GM12801 (cell line): ENCODE results near the gene LAMB4.

Experiments
- TF ChIP-seq, protein P1 (sequence below): IDR thresholded peaks from one replicate; pipeline ENCODE4 v1.5.1; 2011; ENCODE audit warnings: control low read depth; ENCODE audit not compliant: insufficient read length; ENCODE audit errors: extremely low read depth

Gene LAMB4

DNA sequence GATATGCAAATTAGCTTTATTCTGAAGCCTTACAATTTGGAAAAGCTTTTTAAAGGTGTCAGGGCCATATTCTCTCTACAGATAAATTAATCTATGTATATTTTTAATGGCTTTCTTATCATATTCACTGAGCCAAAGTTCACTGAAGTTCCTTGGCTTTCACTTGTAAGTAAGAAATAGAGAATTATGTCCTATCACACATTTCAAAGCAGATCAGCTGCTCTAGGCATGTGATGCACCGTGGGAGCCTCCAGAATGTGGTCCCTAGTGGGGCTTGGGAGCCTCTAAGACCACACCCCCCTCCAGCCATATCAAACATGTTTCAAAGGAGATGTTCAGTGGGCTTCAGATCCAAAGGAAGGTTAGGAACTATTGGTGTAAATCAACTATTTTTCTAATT is 51.5 kb downstream of the LAMB4 start:
- TF ChIP-seq, protein P1, sequence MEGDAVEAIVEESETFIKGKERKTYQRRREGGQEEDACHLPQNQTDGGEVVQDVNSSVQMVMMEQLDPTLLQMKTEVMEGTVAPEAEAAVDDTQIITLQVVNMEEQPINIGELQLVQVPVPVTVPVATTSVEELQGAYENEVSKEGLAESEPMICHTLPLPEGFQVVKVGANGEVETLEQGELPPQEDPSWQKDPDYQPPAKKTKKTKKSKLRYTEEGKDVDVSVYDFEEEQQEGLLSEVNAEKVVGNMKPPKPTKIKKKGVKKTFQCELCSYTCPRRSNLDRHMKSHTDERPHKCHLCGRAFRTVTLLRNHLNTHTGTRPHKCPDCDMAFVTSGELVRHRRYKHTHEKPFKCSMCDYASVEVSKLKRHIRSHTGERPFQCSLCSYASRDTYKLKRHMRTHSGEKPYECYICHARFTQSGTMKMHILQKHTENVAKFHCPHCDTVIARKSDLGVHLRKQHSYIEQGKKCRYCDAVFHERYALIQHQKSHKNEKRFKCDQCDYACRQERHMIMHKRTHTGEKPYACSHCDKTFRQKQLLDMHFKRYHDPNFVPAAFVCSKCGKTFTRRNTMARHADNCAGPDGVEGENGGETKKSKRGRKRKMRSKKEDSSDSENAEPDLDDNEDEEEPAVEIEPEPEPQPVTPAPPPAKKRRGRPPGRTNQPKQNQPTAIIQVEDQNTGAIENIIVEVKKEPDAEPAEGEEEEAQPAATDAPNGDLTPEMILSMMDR: no peak

DNA sequence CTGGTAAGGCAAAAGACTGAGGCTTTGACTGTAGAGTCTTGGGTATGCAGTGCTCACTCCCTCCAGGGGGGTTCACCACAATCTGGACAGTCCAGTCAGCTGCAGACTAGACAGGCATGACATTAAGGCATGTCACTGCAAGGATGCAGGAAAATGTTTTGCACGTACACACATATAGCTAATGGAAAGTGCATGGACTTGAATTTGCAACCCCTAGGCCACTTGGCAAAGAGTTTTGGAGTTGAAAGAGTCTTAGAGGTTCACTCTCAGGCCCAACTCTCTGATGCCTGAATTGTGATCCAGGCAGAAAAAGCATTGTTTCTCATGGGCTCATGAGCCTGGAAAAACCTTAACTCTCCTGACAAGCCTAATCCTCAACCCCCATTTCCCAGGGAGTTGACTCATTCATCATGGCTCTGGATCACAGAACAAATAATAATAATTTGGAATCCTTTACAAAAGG is 51.9 kb downstream of the LAMB4 start:
- TF ChIP-seq, protein P1: no peak

DNA sequence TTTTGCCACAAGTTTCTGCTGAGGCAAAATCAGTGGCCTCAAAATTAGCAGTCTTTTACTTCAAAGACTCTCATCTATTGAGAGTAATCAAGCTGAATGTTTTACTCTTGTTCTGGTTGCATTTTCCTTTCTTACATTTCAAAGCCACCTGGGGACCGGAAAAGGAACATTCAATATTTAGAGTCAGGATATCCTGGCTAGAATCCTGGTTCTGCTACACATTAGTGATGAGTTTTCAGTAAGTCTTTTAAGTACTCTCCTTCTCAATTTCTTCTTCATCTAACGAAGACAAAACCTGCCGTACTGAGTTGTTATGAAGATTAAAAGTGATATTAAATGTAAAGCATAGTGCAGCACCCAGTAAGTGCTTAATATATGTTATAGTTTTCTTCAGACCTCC is 52.5 kb downstream of the LAMB4 start:
- TF ChIP-seq, protein P1: no peak

DNA sequence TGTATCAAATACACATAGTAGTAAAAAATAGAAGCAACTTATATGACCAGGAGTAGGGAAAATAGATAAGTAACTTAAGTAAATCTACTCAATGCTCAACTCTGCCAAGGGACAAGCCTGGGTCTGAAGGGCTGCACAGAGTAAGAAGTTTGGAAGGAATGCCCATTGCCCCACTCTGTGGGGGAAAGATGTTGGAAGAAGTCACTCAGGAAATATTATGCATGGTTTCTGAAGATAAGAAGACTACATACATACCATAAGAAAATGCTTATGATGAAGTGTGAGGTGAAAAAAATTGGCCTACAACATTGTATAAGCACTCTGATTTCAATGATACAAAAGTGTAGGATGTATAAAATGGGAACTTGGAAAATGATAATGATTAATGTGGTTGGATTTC is 54.0 kb downstream of the LAMB4 start:
- TF ChIP-seq, protein P1: no peak

DNA sequence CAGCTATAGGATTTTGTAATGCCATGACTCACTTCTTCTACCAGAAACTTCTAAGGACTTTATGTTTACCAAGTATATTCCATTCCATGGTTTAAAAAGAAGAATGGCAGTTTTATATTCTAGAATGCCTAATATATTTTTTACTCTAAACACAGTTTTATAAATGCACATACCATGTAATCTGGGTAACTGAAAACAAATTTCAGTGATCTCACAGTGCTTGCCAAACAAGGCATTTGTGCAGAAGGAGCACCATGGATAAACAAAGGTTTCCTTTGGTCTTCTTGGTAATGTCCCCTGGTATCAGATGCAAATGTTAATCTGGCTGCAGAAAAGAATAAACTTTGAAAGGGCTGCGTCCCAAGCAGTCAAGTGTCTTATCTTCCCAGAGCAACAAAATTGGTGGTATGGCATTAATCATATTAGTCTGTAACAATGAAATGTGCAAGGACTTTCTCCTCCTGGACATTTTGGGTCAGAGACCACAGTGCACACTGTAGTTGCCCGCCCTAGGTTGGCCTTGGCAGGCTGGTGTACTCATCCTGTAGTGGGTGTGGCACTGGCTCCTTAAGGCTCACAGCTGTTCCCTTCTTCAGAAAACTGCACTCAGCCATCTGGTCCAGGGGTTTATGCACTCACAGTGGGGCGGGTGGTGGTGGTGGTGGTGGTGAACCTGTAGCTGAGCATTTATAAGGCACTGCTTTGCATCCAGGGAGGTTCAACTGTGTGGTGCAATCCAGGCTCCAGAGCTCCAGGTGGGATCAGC is 56.7 kb downstream of the LAMB4 start:
- TF ChIP-seq, protein P1: no peak

DNA sequence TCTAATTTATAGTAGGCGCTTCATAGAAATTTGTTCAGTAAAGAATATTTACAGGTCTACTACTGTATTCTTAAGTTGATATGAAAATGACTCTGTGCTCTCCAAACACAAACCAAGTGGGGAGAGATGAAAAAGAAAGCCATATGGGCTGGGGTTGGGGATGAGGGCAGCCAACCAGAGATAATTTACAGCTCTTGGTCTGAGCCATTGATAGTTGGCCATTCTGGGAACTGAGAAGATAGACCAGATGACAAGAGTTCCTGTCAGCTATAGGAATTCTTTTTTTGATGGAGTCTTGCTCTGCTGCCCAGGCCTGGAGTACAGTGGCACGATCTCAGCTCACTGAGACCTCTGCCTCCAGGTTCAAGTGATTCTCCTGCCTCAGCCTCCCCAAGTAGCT is 57.4 kb downstream of the LAMB4 start:
- TF ChIP-seq, protein P1: no peak

DNA sequence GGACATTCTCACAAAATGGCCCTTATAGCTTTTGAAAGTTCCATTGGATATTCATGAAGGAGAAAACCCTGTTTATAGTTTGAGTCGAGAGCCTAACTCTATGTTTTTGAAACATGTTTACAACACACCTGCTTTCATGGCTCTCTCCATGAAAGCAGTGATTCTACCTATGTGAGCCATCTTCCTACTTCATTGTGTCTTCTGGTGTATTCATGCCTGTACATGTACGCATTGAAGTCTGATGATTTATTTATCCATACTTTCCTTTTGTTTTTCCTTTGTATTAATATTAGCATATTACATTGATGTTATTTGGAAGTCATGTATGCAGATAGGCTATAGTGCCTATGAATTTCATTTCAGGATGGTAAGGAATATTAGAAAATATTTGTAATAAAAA is 58.0 kb downstream of the LAMB4 start:
- TF ChIP-seq, protein P1: no peak

DNA sequence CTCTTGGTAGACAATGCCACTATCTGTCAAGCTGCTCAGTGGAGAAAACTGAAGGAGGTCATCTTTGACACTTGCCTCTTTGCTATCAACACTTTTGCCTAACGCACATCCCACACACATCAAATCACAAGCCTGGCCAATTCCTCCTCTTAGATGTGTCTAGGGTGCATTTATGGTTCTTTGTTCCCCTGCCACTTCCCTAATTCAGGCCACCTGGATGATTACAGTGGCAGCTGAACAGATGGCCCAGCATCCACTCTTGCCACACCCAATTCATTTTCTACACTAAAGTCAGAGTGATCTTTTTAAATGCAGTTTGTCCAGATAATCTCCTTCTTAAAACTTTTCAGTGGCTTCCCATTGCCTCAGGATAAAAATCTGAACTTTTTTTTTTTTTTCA is 58.6 kb downstream of the LAMB4 start:
- TF ChIP-seq, protein P1: no peak
